Measurements from ENCODE around the gene CD72.
A peak's percentile ranks its signal among the peaks of the same experiment; 100 is the strongest.
"Not testable (repeated sequence)": the region's sequence is repeated elsewhere in the genome, so short reads cannot be mapped to it uniquely, and the experiment has no call there.

CD72 gene

GRCh38 chr9:35649431-35650340 is 31.5 kb upstream of the CD72 start:
- DNase-seq = peak in 1 of 2 donors; percentile 55

- peak; percentile 90 to 93 for DNase-seq
Observed at GRCh38 chr9:35646533-35647265, 28.5 kb upstream of the CD72 start.

GRCh38 chr9:35646153-35646532 is 27.9 kb upstream of the CD72 start:
- DNase-seq = no peak

- not testable (repeated sequence) for DNase-seq
Observed at GRCh38 chr9:35645736-35646135, 27.5 kb upstream of the CD72 start.

- DNase-seq = no peak
Observed at GRCh38 chr9:35643046-35643445, 24.8 kb upstream of the CD72 start.

GRCh38 chr9:35641478-35641877 is 23.3 kb upstream of the CD72 start:
- DNase-seq = not testable (repeated sequence)

GRCh38 chr9:35640431-35640830 is 22.2 kb upstream of the CD72 start:
- not testable (repeated sequence) for DNase-seq

- no peak for DNase-seq
Observed at GRCh38 chr9:35639631-35640030, 21.4 kb upstream of the CD72 start.

- not testable (repeated sequence) for DNase-seq
Observed at GRCh38 chr9:35639225-35639624, 21.0 kb upstream of the CD72 start.

- DNase-seq = peak; percentile 35 to 64
Observed at GRCh38 chr9:35638751-35639150, 20.5 kb upstream of the CD72 start.

GRCh38 chr9:35637427-35637955 is 19.3 kb upstream of the CD72 start:
- DNase-seq = not testable (repeated sequence)

- not testable (repeated sequence) for DNase-seq
Observed at GRCh38 chr9:35636877-35637246, 18.6 kb upstream of the CD72 start.

GRCh38 chr9:35636135-35636876 is 18.1 kb upstream of the CD72 start:
- DNase-seq = no peak

GRCh38 chr9:35635730-35636129 is 17.5 kb upstream of the CD72 start:
- no peak for DNase-seq

- no peak for DNase-seq
Observed at GRCh38 chr9:35629597-35629996, 11.4 kb upstream of the CD72 start.

GRCh38 chr9:35628389-35628991 is 10.3 kb upstream of the CD72 start:
- DNase-seq = no peak

GRCh38 chr9:35627575-35627974 is 9.4 kb upstream of the CD72 start:
- DNase-seq = no peak

GRCh38 chr9:35619800-35620158 is 1.6 kb upstream of the CD72 start:
- DNase-seq = peak in 1 of 2 donors; percentile 48

- peak; percentile 61 to 66 for DNase-seq
Observed at GRCh38 chr9:35618854-35619799, 914 bp upstream of the CD72 start.

GRCh38 chr9:35617548-35617947 is 665 bp downstream of the CD72 start:
- DNase-seq = no peak

- DNase-seq = peak; percentile 81 to 82
Observed at GRCh38 chr9:35616681-35617459, 1.3 kb downstream of the CD72 start.

All from CD4-positive, alpha-beta T cell treated with Interferon alpha-2 for 1 hour (primary cell).